ENCODE measurements around the gene CFAP299. TPM values are rescaled to one million over a fixed set of nuclear protein-coding genes. Genes with fewer than 3 reads are reported as not detected.

Gene CFAP299
- total RNA-seq, 1 experiment from 2014 or later, result not detected

- H2AFZ ChIP-seq (ENCODE audit: low read depth, low read length, poor library complexity, severe bottlenecking), result no peak overlapping the region
- no peak for ATAC-seq
- no peak overlapping the region for H3K27ac ChIP-seq (ENCODE audit: low read depth, low read length)
- DNase-seq (ENCODE audit: low read depth, low spot score), result no peak
- POLR2A ChIA-PET, result no interaction called here
- no peaks in the 10 kb centered on the region for H4K20me1 ChIP-seq (ENCODE audit: insufficient read depth)
- H3K4me1 ChIP-seq (ENCODE audit: control insufficient read depth in 1 of 2, insufficient read depth in 2 of 2, low read length in 2 of 2), result no peaks in the 10 kb centered on the region
- H3K9me3 ChIP-seq (ENCODE audit: control insufficient read depth in 1 of 2, insufficient read depth in 1 of 2, low read depth in 1 of 2, low read length in 2 of 2), result no peaks in the 10 kb centered on the region
- H3K9me2 ChIP-seq (ENCODE audit: insufficient read depth), result no peaks in the 10 kb centered on the region
- intact Hi-C loops (cut with micrococcal nuclease), result no loop called here
- BruUV-seq (replicated peaks), result no TSS peak
- H3K36me3 ChIP-seq (ENCODE audit: control insufficient read depth in 1 of 2, insufficient read depth in 2 of 2, low read length in 2 of 2), result no peaks in the 10 kb centered on the region
- H3K4me3 ChIP-seq (replicated peaks in 1 of 2; ENCODE audit: low read depth in 1 of 2, low read length in 2 of 2), result no peak overlapping the region
- TF ChIP-seq ZNF274 (IDR thresholded peaks at IDR 0.05; ENCODE audit: low read depth, low read length) (no peak), CBX3 (IDR thresholded peaks at IDR 0.05; ENCODE audit: low read depth) (no peak), TCF7L2 (IDR thresholded peaks at IDR 0.05; ENCODE audit: borderline replicate concordance, extremely low read depth, insufficient read depth, insufficient read length) (no peak), ZFX (IDR thresholded peaks at IDR 0.05) (no peak), SRF (IDR thresholded peaks at IDR 0.05; ENCODE audit: low read depth) (no peak), SP1 (IDR thresholded peaks at IDR 0.05; ENCODE audit: low read depth) (no peak), ELF1 (IDR thresholded peaks at IDR 0.05; ENCODE audit: borderline replicate concordance, low read depth) (no peak), POLR2A (IDR thresholded peaks at IDR 0.05; ENCODE audit: borderline replicate concordance, extremely low read depth, insufficient read depth, insufficient read length) (no peak), EGR1 (IDR thresholded peaks at IDR 0.05; ENCODE audit: low read depth) (no peak), REST (IDR thresholded peaks at IDR 0.05; ENCODE audit: low read depth) (no peak), SIN3A (IDR thresholded peaks at IDR 0.05; ENCODE audit: low read depth) (no peak), JUND (IDR thresholded peaks at IDR 0.05) (no peak), CTCF (IDR thresholded peaks at IDR 0.05 in 2 of 3, conservative IDR thresholded peaks at IDR 0.05 in 1 of 3; ENCODE audit: borderline replicate concordance in 1 of 3, insufficient read depth in 1 of 3, low read depth in 2 of 3, low read length in 2 of 3) (no peak), YY1 (IDR thresholded peaks at IDR 0.05; ENCODE audit: extremely low read depth, insufficient replicate concordance, low read depth, low read length) (no peak), MAX (IDR thresholded peaks at IDR 0.05) (no peak), EZH2 (IDR thresholded peaks at IDR 0.05) (no peak), FOSL1 (IDR thresholded peaks at IDR 0.05; ENCODE audit: low read depth) (no peak)
- CTCF ChIA-PET, result interaction anchor here (1.8 kb wide), 1 partner anchor 623 kb away, joined by 5 read pairs; no protein-coding TSS in a partner anchor
- RAD21 ChIA-PET (ENCODE audit: low non-redundant PET in 1 of 2, low total read pairs in 2 of 2, uncharacterized antibody in 2 of 2, unreplicated experiment in 2 of 2), result no interaction called here
- no peak overlapping the region for H3K9ac ChIP-seq (ENCODE audit: low read length)
- H3K79me2 ChIP-seq (ENCODE audit: insufficient read depth, low read length), result no peaks in the 10 kb centered on the region
- H3K27me3 ChIP-seq (ENCODE audit: insufficient read depth, low read length), result peaks cover 28% of the 10 kb centered on the region
- H3K4me2 ChIP-seq (ENCODE audit: low read length), result no peak overlapping the region
Measured at GRCh38 chr4:80986011-80986410, 650.5 kb downstream of the CFAP299 start.

Data from HCT116 (cell line).